GM21723 (cell line): ENCODE data around the gene PRDM16.

Experiments used
- ATAC-seq: cut with Tn5 transposase; IDR thresholded peaks from one replicate; pipeline ENCODE4 v1.9.1; 2021; ENCODE audit warnings: mild to moderate bottlenecking, moderate library complexity; ENCODE audit not compliant: unreplicated experiment

The PRDM16 gene

DNA sequence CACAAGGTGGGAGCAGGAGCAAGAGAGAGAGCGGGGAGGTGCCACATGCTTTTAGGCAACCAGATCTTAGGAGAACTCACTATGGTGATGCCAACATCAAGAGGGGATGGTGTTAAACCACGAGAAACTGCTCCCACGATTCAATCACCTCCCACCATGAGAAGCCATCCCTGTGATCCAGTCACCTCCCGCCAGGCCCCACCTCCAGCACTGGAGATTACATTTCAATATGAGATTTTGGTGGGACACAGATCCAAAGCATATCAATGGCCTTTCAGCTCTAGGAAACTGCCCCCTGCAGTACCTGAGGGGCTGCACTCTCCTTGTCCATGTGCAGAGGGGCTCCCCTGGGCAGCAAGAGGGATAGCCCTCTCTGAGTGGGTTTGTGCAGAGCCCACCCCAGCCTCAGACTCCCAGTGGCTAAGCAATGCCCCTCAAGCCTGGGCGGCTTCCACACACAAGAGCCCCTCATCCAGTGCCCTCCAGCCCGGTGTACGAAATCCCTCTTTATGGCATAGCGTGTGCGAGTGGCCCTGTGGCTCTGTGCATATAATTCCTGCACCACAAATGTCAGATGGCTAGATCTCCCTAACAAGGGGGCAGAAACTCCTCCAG lies 15.5 kb upstream of the PRDM16 start:
- ATAC-seq = no peak

DNA sequence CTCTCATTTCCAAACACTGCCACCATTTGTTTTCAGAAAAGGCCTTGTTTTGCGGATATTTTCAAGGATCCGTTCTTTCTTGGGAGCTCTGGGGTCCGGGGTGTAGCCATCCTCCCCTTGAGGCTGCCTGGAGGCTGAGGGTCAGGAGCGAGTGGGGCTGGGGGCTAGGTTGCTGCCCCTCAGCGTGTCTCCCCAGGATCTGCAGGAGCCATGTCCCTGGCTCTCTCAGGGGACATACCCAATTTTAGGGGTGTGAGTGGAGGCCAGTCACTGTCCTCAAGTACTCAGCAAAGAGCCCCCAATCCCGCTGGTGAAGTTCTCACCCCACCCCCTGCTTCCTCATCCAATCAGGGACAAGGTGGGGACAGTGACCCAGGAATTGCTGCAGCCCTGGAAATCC lies 15.0 kb upstream of the PRDM16 start:
- ATAC-seq = no peak

DNA sequence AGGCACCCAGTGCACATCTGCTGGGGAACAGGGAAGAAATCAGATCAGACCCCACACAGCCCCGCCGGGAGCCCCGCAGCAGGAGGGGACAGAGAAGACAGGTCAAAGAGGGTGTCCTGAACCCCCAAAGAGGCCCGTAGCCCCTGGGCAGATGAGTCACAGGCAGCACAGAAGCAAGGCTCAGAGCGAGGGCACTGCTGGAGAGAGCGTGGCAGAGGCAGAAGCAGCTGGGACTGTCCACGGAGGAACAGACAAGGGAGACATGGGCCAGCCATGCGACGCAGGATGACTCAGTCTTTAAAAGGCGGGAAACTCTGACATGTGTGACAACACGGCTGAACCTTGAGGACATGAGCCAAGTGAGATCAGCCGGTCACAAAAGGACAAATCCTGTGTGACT lies 14.5 kb upstream of the PRDM16 start:
- no peak for ATAC-seq

DNA sequence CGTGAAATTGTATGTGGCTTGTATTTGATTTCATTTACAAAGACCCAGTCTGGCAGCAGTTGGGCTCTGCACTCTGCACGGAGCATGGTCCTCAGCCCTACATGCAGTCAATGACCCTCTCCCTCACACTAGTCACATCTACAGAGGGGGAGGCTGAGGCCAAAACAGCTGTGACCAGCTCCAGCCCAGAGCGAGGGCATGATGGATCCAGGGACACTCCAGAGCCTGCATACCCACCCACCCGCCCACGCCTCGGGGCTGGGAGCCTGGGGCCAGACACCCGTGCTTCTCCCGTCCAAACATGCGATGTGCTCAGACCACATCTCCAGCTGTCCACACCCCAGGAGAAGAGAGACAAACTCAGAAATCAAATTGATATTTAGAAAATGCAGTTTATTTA lies 14.0 kb upstream of the PRDM16 start:
- no peak for ATAC-seq

GRCh38 chr1:3056641-3057040 lies 12.4 kb upstream of the PRDM16 start:
- no peak for ATAC-seq

GRCh38 chr1:3058263-3059030 lies 10.6 kb upstream of the PRDM16 start:
- no peak for ATAC-seq

- ATAC-seq = no peak
Measured at GRCh38 chr1:3060127-3060526, 8.9 kb upstream of the PRDM16 start.

DNA sequence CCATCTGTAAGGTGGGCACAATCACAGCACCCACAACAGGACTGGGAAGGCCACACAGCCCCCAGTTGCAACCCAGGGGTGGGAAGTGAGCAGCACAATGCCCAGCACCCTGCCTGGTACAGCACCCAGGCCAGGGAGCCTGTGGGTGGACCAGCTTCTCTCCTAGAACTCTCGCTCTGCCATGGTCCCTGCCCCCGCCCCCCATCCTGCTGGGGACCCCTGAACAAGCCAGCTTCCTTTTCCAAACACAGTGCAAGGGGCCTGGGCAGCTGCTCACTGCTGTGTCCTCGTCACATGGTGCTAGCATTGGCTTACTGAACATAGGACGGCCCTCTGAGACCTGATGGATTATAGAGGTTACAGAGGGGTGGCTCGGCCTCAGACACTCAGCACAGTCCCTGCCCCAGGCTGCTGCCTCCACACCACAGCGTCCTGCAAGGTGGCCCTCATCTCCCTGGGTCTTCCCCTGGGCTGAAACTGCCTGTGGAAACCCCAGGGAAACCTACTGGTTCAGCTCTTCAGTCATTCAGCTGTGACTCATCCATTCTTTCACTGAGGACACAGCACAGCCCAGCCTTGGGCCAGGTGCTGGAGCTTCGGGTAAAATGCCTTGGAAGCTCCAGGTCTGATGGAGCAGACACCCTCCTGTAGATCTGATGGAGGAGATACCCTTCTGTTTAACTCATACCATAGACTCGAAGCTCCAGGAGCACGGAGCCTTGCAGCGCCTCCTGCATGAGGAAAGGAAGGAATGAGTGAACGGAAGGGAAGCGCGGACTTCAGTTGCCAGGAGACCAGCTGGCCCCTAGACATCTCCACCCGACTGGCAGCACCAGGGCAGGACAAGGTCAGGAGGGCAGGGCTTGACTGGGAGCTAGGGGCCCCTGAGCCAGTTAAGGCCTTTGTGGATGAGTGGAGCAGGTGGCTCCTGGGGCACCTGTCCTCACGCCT lies 8.1 kb upstream of the PRDM16 start:
- no peak for ATAC-seq

DNA sequence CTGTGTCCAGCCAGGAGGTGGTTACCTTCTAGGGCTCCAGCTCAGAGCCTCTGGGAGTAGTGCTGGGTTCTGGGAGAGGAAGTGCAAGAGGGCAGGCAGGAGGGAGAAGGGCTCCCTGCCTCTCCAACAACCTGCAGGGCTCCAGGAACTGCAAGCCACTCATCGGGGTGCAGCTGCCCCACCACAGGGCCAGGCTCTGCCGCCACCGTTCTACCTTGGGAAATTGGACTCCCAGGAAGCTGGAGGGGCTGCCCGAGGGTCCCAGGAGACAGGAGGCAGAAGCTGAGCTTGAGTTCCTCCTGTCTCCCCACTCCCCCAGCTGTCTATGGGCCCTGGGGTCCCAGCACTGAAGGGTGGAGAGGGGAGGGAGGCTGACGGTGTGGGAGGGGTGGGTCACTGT lies 7.4 kb upstream of the PRDM16 start:
- ATAC-seq = no peak

DNA sequence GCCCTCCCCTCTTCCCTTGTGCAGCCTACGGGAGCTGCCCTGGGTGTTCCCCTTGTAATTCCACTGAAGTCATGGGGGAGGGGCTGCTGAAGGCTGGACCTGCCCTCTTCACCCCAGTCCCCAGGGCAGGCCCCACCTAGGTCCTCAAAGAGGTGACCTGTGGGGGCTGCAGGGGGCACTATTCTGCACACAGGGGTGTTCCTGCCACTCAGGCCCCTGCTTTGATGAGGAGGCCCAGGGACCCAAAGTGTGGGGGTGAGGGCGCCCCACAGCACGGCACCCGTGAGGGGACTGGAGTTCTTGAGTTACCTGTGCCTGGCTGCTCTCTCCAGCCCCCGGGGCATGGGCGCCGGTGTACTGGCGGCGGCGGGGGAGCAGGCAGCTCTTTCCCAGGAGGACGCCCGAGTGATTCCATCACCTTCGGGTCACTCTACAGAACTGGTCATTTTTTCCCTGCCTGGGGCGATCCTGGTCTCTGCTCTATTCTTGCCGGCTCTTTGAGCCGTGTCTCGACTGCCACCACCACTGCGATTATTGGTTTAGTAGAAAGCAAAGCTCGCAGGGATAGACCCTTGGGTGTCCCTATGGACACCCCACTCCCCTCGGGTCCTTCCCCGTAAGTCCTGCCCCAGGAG lies 6.9 kb upstream of the PRDM16 start:
- ATAC-seq = no peak

- no peak for ATAC-seq
Measured at GRCh38 chr1:3062616-3063378, 6.2 kb upstream of the PRDM16 start.

DNA sequence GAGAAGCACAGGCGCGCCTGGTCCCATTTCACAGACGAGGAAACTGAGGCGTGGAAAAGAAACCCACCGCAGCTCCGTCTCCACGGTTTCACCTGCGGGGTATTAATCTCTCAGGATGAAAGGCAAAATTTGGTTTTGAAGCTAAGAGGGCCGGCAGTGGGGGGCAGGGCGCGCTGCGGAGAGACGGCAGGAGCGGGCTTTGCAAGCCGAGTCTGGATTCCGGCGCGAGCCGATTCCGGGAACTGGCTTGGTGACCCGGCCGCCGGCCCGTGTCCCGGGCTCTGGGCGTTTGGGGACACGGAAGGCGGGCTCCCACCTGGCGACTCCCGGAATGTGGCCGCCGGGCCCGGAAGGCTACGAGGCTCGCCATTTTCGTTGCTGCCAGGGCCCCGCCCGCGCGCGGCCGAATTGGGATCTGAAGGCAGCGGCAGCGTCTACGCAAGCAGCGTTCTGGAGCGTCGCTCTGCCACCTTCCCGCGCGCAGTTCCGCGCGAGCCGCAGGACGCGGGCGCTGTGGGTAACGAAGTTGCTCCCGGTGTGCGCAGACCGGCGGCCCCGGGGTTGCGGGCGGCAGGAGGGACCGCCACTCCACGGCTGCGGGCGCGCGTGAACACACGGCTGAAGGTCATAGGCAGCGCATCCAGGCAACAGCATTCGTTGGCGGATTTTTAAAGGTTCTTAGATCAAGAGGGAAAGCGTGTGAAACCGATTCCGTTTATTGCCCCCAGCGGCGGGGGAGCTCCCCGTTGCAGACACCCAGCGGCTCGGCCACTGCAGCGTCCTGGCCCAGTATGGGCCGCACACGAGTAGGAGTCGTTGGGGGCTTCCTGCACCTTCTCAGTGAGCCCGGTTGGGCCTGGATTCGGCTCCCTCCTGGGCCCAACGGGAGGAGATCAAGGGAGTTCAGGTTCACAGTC lies 5.4 kb upstream of the PRDM16 start:
- no peak for ATAC-seq

DNA sequence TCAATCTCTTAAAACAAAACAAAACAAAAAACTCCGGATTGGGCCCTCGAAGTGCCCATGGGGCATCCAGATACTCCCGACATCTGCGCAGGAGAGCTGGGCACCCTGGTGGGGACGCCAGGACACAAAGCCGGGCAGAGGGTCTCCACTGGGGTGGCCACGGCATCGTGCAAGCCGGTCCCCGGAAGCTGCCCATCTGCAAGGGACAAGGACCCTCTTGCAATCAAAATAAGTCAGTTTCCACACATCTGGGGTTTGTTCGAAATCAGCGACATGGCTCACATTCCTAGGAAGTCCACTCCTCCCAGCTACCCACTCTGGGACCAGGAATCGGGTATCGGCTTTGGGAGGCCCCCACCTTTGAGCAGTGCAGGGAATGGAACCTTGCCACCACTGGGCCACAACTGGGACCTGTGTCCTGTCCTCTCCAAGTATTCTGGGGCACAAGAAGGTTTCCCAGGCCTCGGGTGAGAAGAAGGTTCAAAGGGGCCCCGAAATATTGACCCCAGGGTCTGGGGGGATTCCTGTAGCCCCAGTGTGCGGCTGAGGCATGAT lies 4.6 kb upstream of the PRDM16 start:
- no peak for ATAC-seq

DNA sequence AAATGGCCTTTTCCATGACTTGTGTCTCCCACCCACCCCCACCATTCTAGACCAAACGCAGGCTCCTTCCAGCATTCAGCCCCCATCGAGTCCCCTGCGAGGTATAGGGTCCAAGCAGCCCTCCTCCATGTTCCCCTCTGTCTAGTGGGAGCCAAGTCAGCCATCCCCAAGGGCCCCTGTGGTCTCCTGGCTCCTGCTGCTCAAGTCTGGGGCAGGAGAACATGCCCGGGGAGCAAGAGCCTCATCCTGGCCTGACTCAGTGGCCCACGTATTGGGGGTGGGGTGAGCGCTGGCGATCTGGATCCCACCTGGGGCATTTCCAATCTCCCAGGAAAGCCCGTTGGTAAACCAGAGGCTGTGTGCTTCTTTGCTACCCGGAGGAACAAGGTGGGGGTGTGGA lies 4.1 kb upstream of the PRDM16 start:
- ATAC-seq = no peak

- no peak for ATAC-seq
Measured at GRCh38 chr1:3065396-3065795, 3.6 kb upstream of the PRDM16 start.

- no peak for ATAC-seq
Measured at GRCh38 chr1:3065797-3066196, 3.2 kb upstream of the PRDM16 start.

DNA sequence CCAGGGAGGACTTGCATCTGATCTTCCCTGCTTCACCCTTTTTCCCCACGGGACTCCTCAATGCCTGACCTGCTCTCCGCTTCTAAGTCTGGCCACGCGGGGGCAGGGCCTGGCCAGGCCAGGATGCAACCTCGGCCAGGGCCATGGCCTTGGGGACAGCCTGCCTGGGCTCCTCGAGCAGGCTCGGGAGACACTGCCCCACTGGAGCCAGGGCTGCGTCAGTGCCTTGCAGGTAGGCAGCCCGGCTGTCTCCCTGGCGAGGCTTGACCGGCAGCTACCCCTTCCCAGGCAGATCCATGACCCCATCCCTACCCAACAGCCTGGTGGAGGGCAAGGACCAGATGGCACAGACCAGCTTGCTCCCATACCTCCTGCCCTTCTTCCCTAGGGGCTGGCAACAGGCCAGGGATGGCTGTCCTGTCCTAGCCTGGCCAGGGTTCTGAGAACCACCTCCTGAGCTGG lies 2.7 kb upstream of the PRDM16 start:
- no peak for ATAC-seq

GRCh38 chr1:3066826-3067225 lies 2.2 kb upstream of the PRDM16 start:
- no peak for ATAC-seq

DNA sequence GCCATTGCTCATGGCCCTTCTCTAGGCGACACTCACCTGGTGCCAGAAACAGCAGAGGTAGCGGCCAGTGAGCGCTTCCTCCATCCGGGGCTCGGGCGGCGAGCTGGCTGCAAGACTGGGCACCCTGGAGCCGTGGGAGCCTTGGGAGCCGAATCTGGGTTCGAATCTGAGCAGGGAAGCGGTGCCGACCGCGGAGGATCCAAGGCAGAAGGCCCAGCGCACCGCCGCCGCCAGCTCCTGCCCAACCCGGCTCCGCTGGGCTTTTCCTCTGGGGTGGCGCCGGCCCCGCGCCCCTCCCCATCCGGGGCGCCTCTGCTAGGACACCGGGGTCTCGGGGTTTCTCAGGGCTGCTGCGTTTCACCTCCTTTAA lies 1.7 kb upstream of the PRDM16 start:
- ATAC-seq = no peak
